ENCODE data around the gene ROBO1.

Gene ROBO1

GRCh38 chr3:79297245-79297960, 470.4 kb downstream of the ROBO1 start:
- no peak for DNase-seq

GRCh38 chr3:79286882-79287281, 480.9 kb downstream of the ROBO1 start:
- no peak for DNase-seq

GRCh38 chr3:79285871-79286270, 481.9 kb downstream of the ROBO1 start:
- DNase-seq: no peak

- no peak for DNase-seq
Measured at GRCh38 chr3:79285380-79285779, 482.4 kb downstream of the ROBO1 start.

- DNase-seq: no peak
Measured at GRCh38 chr3:79284781-79285180, 483.0 kb downstream of the ROBO1 start.

GRCh38 chr3:79278681-79279080, 489.1 kb downstream of the ROBO1 start:
- no peak for DNase-seq

GRCh38 chr3:79268422-79268821, 499.4 kb downstream of the ROBO1 start:
- DNase-seq: no peak

- no peak for DNase-seq
Measured at GRCh38 chr3:79264892-79265291, 502.9 kb downstream of the ROBO1 start.

GRCh38 chr3:79263423-79263822, 504.4 kb downstream of the ROBO1 start:
- no peak for DNase-seq

GRCh38 chr3:79258479-79258878, 509.3 kb downstream of the ROBO1 start:
- no peak for DNase-seq

- no peak for DNase-seq
Measured at GRCh38 chr3:79257791-79258190, 510.0 kb downstream of the ROBO1 start.

- no peak for DNase-seq
Measured at GRCh38 chr3:79255702-79256101, 512.1 kb downstream of the ROBO1 start.

- DNase-seq: no peak
Measured at GRCh38 chr3:79255292-79255691, 512.5 kb downstream of the ROBO1 start.

- peak; percentile 42 for DNase-seq
Measured at GRCh38 chr3:79253704-79254103, 514.1 kb downstream of the ROBO1 start.

- no peak for DNase-seq
Measured at GRCh38 chr3:79253271-79253670, 514.5 kb downstream of the ROBO1 start.

- no peak for DNase-seq
Measured at GRCh38 chr3:79250746-79251145, 517.1 kb downstream of the ROBO1 start.

- no peak for DNase-seq
Measured at GRCh38 chr3:79249701-79250100, 518.1 kb downstream of the ROBO1 start.

- DNase-seq: no peak
Measured at GRCh38 chr3:79247725-79248043, 520.1 kb downstream of the ROBO1 start.

GRCh38 chr3:79246875-79247724, 520.7 kb downstream of the ROBO1 start:
- DNase-seq: no peak

GRCh38 chr3:79245284-79246138, 522.3 kb downstream of the ROBO1 start:
- no peak for DNase-seq

- DNase-seq: no peak
Measured at GRCh38 chr3:79236496-79236895, 531.3 kb downstream of the ROBO1 start.

GRCh38 chr3:79233431-79234060, 534.3 kb downstream of the ROBO1 start:
- no peak for DNase-seq

GRCh38 chr3:79230266-79230665, 537.5 kb downstream of the ROBO1 start:
- DNase-seq: no peak
